Vagina (tissue), 2 donors: ENCODE measurements around the gene LUZP1.

Source experiments
- POLR2A ChIP-seq, 2 donors: fragments of 450-650 bp; IDR thresholded peaks; one replicate each; pipeline ENCODE4 v1.6.1; 2017; ENCODE audit warnings: antibody characterized with exemption in 2 of 2, mild to moderate bottlenecking in 2 of 2, moderate library complexity in 2 of 2
- POLR2AphosphoS5 ChIP-seq, 2 donors: sonication (generic); formaldehyde crosslinking; IDR thresholded peaks; one replicate each; pipeline ENCODE4 v1.9.0; 2017; ENCODE audit warnings: antibody characterized with exemption in 2 of 2, mild to moderate bottlenecking in 2 of 2, low read depth in 1 of 2; ENCODE audit not compliant: insufficient read depth in 1 of 2
- TF ChIP-seq, protein P1 (sequence below), 3 experiments: fragments of 450-650 bp in 2 of 3; fragments of 200-600 bp in 1 of 3; sonication (generic) in 1 of 3; IDR thresholded peaks; one replicate each; pipeline ENCODE4 v1.5.1; 2017 to 2019; ENCODE audit warnings: antibody characterized with exemption in 3 of 3, mild to moderate bottlenecking in 2 of 3, moderate library complexity in 2 of 3

DNA sequence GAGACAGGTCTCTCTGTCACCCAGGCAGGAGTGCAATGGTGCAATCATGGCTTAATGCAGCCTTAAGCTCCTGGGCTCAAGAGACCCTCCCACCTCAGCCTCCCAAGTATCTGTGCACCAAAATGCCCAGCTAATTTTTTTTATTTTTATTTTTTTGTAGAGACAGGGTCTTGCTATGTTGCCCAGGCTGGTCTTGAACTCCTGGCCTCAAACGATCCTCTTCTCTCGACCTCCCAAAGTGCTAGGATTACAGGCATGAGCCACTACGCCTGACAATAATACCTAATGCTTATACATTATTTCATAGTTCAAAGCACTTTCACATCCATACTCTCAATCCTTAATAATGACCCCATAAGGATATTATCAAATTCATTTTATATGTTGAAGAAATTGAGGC lies 48.3 kb downstream of the LUZP1 start:
- TF ChIP-seq POLR2AphosphoS5 (IDR thresholded peaks at IDR 0.05; ENCODE audit: insufficient read depth in 1 of 2, low read depth in 1 of 2): no peak
- TF ChIP-seq POLR2A (IDR thresholded peaks at IDR 0.05): no peak
- TF ChIP-seq, protein P1, sequence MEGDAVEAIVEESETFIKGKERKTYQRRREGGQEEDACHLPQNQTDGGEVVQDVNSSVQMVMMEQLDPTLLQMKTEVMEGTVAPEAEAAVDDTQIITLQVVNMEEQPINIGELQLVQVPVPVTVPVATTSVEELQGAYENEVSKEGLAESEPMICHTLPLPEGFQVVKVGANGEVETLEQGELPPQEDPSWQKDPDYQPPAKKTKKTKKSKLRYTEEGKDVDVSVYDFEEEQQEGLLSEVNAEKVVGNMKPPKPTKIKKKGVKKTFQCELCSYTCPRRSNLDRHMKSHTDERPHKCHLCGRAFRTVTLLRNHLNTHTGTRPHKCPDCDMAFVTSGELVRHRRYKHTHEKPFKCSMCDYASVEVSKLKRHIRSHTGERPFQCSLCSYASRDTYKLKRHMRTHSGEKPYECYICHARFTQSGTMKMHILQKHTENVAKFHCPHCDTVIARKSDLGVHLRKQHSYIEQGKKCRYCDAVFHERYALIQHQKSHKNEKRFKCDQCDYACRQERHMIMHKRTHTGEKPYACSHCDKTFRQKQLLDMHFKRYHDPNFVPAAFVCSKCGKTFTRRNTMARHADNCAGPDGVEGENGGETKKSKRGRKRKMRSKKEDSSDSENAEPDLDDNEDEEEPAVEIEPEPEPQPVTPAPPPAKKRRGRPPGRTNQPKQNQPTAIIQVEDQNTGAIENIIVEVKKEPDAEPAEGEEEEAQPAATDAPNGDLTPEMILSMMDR (IDR thresholded peaks at IDR 0.05): no peak
